ENCODE data around the gene SLCO1B1. TPM values are rescaled to one million over a fixed set of nuclear protein-coding genes. Genes with fewer than 3 reads are reported as not detected.

The SLCO1B1 gene
- polyA plus RNA-seq, 1 experiment: not detected

DNA sequence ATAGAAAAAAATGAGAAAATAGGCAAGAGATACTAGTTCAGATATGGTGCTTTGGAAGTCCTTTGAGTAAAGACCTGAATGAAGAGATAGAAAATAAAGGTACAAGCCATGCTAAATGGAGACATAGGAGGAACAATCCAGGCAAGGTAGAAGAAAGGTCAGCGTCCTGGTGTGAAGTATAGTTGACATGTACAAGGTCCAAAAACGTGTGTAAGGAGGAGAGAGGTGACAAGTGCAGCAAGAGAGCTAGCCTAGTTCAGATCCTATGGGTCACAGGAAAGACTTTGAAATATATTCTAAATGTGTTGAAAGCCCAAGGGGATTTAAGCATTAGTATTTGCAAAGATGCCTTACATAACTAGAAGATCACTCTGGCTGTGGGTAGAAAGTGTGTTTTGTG lies 88.2 kb downstream of the SLCO1B1 start:
- POLR2A ChIA-PET: no interaction called here

DNA sequence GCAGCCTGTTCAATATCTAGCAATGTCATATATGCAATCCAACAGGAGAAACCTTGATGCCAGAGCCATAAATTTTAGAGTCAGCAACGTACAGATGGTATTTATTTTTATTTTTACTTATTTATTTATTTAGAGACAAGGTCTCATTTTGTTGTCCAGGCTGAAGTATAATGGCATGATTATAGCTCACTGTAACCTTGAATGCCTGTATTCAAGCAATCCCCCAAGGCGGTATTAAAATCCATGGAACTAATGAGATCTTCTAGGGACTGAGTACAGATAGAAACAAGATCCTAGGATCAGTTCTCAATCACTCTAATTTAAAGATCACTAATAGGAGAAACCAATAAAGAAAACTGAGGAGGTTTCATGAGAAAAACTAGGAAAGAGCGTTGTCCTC lies 89.3 kb downstream of the SLCO1B1 start:
- no peak for DNase-seq (ENCODE audit: low read depth, low spot score)
- no peak overlapping the region for H3K27ac ChIP-seq (ENCODE audit: low read depth, low read length)
- CTCF ChIA-PET: no interaction called here
- H3K9me3 ChIP-seq (ENCODE audit: control insufficient read depth, insufficient read depth, low read length): no peaks in the 10 kb centered on the region
- no peak overlapping the region for H3K4me3 ChIP-seq (ENCODE audit: low read depth, low read length)
- H3K27me3 ChIP-seq (ENCODE audit: control insufficient read depth, insufficient read depth, low read length): no peaks in the 10 kb centered on the region
- TF ChIP-seq, protein P1, sequence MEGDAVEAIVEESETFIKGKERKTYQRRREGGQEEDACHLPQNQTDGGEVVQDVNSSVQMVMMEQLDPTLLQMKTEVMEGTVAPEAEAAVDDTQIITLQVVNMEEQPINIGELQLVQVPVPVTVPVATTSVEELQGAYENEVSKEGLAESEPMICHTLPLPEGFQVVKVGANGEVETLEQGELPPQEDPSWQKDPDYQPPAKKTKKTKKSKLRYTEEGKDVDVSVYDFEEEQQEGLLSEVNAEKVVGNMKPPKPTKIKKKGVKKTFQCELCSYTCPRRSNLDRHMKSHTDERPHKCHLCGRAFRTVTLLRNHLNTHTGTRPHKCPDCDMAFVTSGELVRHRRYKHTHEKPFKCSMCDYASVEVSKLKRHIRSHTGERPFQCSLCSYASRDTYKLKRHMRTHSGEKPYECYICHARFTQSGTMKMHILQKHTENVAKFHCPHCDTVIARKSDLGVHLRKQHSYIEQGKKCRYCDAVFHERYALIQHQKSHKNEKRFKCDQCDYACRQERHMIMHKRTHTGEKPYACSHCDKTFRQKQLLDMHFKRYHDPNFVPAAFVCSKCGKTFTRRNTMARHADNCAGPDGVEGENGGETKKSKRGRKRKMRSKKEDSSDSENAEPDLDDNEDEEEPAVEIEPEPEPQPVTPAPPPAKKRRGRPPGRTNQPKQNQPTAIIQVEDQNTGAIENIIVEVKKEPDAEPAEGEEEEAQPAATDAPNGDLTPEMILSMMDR (IDR thresholded peaks at IDR 0.05; ENCODE audit: low read depth, low read length): no peak
- POLR2A ChIA-PET: no interaction called here

More for the DNA sequence above, 88.2 kb downstream of the SLCO1B1 start:
- H3K9me3 ChIP-seq (ENCODE audit: control insufficient read depth, insufficient read depth, low read length): peaks cover 4% of the 10 kb centered on the region; the same call in 1 of the 2 replicates
- H3K27me3 ChIP-seq (ENCODE audit: control insufficient read depth, insufficient read depth, low read length): no peaks in the 10 kb centered on the region
- no peak overlapping the region for H3K4me3 ChIP-seq (ENCODE audit: low read depth, low read length)
- TF ChIP-seq, protein P1 (IDR thresholded peaks at IDR 0.05; ENCODE audit: low read depth, low read length): no peak
- CTCF ChIA-PET: no interaction called here
- no peak overlapping the region for H3K27ac ChIP-seq (ENCODE audit: low read depth, low read length)
- DNase-seq (ENCODE audit: low read depth, low spot score): no peak

DNA sequence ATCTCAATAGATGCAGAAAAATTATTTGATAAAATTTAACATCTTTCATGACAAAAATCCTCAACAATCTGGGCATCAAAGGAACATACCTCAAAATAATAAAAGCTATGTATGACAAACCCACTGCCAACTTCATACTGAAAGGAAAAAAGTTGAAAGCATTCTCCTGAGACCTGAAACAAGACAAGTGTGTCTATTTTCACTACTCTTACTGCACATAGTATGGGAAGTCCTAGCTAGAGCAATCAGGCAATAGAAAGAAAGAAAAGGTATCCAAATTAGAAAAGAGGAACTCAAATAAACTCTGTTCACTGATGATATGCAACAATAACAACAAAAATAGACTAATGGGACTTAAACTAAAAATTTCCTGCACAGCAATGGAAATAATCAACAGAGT lies 90.1 kb downstream of the SLCO1B1 start:
- ChIA-PET CTCF (no interaction called here), POLR2A (no interaction called here)
- Histone ChIP-seq H3K27me3 (ENCODE audit: control insufficient read depth, insufficient read depth, low read length) (no peaks in the 10 kb centered on the region), H3K9me3 (ENCODE audit: control insufficient read depth, insufficient read depth, low read length) (no peaks in the 10 kb centered on the region), H3K27ac (ENCODE audit: low read depth, low read length) (no peak overlapping the region), H3K4me3 (ENCODE audit: low read depth, low read length) (no peak overlapping the region)
- no peak for DNase-seq (ENCODE audit: low read depth, low spot score)
- TF ChIP-seq, protein P1 (IDR thresholded peaks at IDR 0.05; ENCODE audit: low read depth, low read length): no peak

DNA sequence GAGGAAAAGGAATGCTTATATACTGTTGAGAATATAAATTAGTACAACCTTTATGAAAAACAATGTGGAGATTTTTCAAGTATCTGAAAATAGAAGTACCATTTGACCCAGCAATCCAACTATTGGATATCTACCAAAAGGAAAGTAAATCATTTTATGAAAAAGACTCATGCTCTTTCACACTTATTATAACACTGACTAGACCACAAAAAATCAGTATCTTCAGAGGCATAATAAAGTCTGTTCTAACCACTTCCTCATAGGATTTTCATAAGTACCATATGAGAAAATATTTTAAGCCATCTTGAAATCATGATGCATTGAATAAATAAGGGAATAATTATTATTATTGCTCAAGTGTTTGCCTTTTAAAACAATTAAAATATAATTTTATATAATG lies 90.8 kb downstream of the SLCO1B1 start:
- DNase-seq (ENCODE audit: low read depth, low spot score): no peak
- Histone ChIP-seq H3K27me3 (ENCODE audit: control insufficient read depth, insufficient read depth, low read length) (no peaks in the 10 kb centered on the region), H3K27ac (ENCODE audit: low read depth, low read length) (no peak overlapping the region), H3K9me3 (ENCODE audit: control insufficient read depth, insufficient read depth, low read length) (no peaks in the 10 kb centered on the region), H3K4me3 (ENCODE audit: low read depth, low read length) (no peak overlapping the region)
- TF ChIP-seq, protein P1 (IDR thresholded peaks at IDR 0.05; ENCODE audit: low read depth, low read length): no peak
- ChIA-PET CTCF (no interaction called here), POLR2A (no interaction called here)

DNA sequence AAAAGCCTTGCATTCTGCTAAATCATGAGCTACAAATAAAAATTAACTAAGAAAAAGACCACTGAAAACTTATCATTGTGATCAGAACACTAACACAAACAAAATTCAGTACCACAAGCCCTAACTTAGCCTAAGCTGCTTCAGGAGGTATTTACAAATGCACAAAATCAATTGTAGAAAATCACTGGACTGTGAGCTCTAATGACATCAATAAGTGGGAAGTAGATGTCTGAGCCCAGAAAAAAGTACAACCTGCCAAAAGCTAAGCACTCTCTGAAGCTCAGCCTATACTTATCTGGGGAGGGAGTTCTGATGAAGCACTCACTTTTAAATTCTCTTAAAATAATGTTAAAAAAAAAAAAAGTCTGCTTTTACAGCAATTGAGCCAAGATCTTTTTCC lies 92.9 kb downstream of the SLCO1B1 start:
- no peak for DNase-seq (ENCODE audit: low read depth, low spot score)
- H3K27ac ChIP-seq (ENCODE audit: low read depth, low read length): no peak overlapping the region
- no peak overlapping the region for H3K4me3 ChIP-seq (ENCODE audit: low read depth, low read length)
- TF ChIP-seq, protein P1 (IDR thresholded peaks at IDR 0.05; ENCODE audit: low read depth, low read length): no peak
- H3K9me3 ChIP-seq (ENCODE audit: control insufficient read depth, insufficient read depth, low read length): no peaks in the 10 kb centered on the region
- no peaks in the 10 kb centered on the region for H3K27me3 ChIP-seq (ENCODE audit: control insufficient read depth, insufficient read depth, low read length)
- CTCF ChIA-PET: no interaction called here
- POLR2A ChIA-PET: no interaction called here
